Cardiac muscle cell (in vitro differentiated cells and primary cell): ENCODE measurements around the gene ZSCAN30. TPM values are rescaled to one million over a fixed set of nuclear protein-coding genes. Genes with fewer than 3 reads are reported as not detected.
"Not testable (repeated sequence)": the region's sequence is repeated elsewhere in the genome, so short reads cannot be mapped to it uniquely, and the experiment has no call there.

ENCODE experiments used
- DNase-seq, 2 donors: peaks; one replicate each; pipeline versions ENCODE4 v3.0.0 to v3.0.0-alpha.2; 2010 to 2017; ENCODE audit warnings: low read depth in 1 of 2, low spot score in 1 of 2
- H3K27ac ChIP-seq: fragments of 200-600 bp; sonication (generic); 2 replicates; pipeline ENCODE4 v1.5.1; 2016
- H3K27me3 ChIP-seq: fragments of 200-600 bp; sonication (generic); 2 replicates; pipeline ENCODE4 v1.6.0; 2016; ENCODE audit warnings: control low read depth
- H3K36me3 ChIP-seq: fragments of 200-600 bp; sonication (generic); 2 replicates; pipeline ENCODE4 v1.5.1; 2016; ENCODE audit warnings: control low read depth
- H3K4me1 ChIP-seq: fragments of 200-600 bp; sonication (generic); 2 replicates; pipeline ENCODE4 v1.8.1; 2017; ENCODE audit warnings: low read depth, mild to moderate bottlenecking, mixed run types
- H3K4me3 ChIP-seq: fragments of 200-600 bp; sonication (generic); 2 replicates; pipeline ENCODE4 v1.5.1; 2016; ENCODE audit warnings: mild to moderate bottlenecking
- H3K9me3 ChIP-seq: fragments of 200-600 bp; sonication (generic); 2 replicates; pipeline ENCODE4 v1.5.1; 2017; ENCODE audit warnings: low read depth, mild to moderate bottlenecking, control low read depth
- polyA plus RNA-seq: library from polyadenylated mRNA; unstranded; fragments of >200 nt; fragmentation: Nextera tagmentation; extraction: Ambion mirVana; gene quantifications from 2 replicates; pipeline ENCODE4 v1.2.1, GENCODE V29; 2016
- total RNA-seq: library from RNA; depleted of rRNA; stranded (reverse); fragments of >200 nt; gene quantifications from 2 replicates; pipeline ENCODE4 v1.2.3, GENCODE V29; 2016
- TF ChIP-seq, protein P1 (sequence below): IDR thresholded peaks from 2 replicates; pipeline ENCODE4 v1.5.1; 2012; ENCODE audit warnings: low read depth, mild to moderate bottlenecking, low read length

Gene ZSCAN30
- total and polyA plus RNA-seq, 2 experiments from 2014 or later: 19.5 to 29.5 TPM

DNA sequence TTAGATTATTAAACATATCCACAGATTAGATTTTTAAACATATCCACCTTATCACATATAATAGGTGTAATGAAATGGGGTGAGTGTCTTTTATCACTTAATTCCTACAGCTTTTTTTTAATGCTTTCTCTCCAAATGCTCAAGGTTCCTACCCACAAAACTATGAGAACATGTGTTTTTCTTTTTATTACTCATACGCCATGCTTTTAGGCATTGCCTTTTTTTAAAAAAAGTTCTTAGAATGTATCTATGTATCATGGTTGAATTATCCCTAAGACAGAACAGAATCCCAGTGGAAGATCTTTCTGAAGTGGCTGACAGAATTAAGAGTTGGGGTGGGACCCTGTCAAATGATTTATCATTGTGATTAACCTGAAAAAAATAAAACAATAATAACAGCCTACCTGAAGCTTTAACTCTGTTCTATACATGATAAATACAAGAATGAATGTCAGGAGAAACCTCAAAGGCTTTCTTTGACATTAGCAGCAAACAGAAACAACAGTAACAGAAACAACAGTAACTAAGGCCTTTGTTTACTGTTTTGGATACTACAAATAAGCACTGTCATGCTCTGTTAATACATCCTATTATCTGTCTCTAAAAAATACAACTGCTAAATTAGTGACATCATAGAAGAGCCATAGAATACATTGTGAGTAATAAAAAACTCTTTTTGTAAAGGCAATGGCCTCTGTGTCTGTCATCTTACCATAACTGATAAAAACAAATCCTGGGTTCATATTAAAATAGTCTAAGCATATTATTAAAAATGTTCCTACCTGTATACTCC lies 53.3 kb downstream of the ZSCAN30 start:
- DNase-seq: no peak
- TF ChIP-seq, protein P1, sequence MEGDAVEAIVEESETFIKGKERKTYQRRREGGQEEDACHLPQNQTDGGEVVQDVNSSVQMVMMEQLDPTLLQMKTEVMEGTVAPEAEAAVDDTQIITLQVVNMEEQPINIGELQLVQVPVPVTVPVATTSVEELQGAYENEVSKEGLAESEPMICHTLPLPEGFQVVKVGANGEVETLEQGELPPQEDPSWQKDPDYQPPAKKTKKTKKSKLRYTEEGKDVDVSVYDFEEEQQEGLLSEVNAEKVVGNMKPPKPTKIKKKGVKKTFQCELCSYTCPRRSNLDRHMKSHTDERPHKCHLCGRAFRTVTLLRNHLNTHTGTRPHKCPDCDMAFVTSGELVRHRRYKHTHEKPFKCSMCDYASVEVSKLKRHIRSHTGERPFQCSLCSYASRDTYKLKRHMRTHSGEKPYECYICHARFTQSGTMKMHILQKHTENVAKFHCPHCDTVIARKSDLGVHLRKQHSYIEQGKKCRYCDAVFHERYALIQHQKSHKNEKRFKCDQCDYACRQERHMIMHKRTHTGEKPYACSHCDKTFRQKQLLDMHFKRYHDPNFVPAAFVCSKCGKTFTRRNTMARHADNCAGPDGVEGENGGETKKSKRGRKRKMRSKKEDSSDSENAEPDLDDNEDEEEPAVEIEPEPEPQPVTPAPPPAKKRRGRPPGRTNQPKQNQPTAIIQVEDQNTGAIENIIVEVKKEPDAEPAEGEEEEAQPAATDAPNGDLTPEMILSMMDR: no peak
- Histone ChIP-seq H3K27ac (no peak overlapping the region), H3K36me3 (no peaks in the 10 kb centered on the region), H3K4me1 (peaks cover 5% of the 10 kb centered on the region), H3K4me3 (no peak overlapping the region), H3K9me3 (no peaks in the 10 kb centered on the region), H3K27me3 (no peaks in the 10 kb centered on the region)

DNA sequence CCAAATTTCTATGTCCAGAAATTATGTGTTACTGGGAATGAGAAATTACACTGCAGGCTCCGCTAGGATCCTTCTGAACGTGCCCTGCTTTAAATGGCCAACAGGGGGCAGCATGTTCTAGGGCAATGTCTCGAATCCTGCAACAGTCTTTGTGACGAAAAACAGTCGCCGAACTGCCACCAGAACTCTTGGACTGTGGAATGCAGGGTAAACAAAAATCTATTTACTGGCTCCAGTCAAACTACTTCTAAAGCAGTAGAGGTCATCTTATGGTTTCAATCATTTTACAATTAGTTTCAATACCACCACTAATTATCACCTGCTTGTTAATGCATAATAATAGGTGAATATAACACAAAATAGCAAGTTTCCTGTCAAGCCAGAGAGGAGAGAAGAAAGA lies 59.0 kb downstream of the ZSCAN30 start:
- H3K27me3 ChIP-seq: no peaks in the 10 kb centered on the region
- H3K4me1 ChIP-seq: peaks cover 4% of the 10 kb centered on the region
- no peaks in the 10 kb centered on the region for H3K9me3 ChIP-seq
- TF ChIP-seq, protein P1: peak; percentile 91
- peak; percentile 82 to 92 for DNase-seq
- H3K27ac ChIP-seq: peak overlapping the region; percentile 42
- H3K36me3 ChIP-seq: no peaks in the 10 kb centered on the region
- H3K4me3 ChIP-seq: peak overlapping the region; percentile 12

DNA sequence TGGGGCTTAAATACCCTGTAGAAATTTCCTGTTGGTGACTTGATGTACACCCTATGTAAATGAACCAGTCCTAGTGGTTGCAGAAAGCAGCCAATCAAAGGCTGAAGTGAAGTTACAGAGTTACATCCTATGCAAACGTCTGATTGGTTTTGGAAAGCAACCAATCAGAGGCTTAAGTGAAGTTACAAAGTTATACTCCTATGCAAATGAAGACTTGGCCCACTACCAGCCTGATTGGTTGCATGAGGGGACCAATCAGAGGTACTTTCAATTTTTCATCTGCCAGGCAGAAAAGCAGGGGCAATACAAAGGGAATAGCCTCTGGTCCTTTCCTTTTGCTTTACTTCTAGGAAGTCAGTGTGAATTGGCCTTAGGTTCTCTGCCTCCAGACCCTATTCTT lies 62.8 kb downstream of the ZSCAN30 start:
- Histone ChIP-seq H3K9me3 (no peaks in the 10 kb centered on the region), H3K27me3 (no peaks in the 10 kb centered on the region), H3K27ac (no peak overlapping the region), H3K4me1 (peaks cover 4% of the 10 kb centered on the region), H3K36me3 (no peaks in the 10 kb centered on the region), H3K4me3 (no peak overlapping the region)
- TF ChIP-seq, protein P1: no peak
- no peak for DNase-seq

DNA sequence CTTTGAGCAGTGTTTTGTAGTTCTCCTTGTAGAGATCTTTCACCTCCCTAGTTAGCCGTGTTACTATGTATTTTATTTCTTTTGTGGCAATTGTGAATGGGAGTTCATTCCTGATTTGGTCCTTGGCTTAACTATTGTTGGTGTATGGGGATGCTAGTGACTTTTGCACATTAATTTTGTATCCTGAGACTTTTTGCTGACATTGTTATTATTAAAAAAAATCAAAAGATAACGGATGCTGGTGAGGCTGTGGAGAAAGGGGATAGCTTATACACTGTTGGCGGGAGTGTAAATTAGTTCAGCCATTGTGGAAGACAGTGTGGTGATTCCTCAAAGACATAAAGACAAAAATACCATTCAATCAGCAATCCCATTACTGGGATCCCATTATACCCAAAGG lies 66.2 kb downstream of the ZSCAN30 start:
- Histone ChIP-seq H3K36me3 (no peaks in the 10 kb centered on the region), H3K27me3 (no peaks in the 10 kb centered on the region), H3K4me1 (no peaks in the 10 kb centered on the region), H3K4me3 (no peak overlapping the region), H3K27ac (no peak overlapping the region), H3K9me3 (no peaks in the 10 kb centered on the region)
- TF ChIP-seq, protein P1: no peak
- DNase-seq: no peak

DNA sequence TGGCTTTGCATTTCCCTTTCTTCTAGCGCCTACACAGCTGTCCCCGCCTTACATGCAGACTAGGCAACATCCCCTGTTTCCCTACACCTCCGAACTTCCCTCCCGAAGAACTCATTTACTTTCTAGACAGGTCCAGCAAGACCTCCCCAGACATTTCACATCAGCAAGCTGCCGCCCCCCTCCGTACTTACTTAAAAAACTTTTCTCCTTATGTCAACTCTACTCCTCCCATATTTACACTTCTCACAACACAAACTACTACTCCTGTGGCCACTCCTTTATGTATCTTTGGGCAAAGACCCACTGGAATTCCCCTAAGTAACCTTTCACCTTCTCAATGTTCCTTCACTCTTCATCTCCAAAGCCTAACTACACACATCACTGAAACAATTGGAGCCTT lies 69.6 kb downstream of the ZSCAN30 start:
- Histone ChIP-seq H3K4me1 (no peaks in the 10 kb centered on the region), H3K4me3 (no peak overlapping the region), H3K36me3 (no peaks in the 10 kb centered on the region), H3K27ac (no peak overlapping the region), H3K27me3 (no peaks in the 10 kb centered on the region), H3K9me3 (no peaks in the 10 kb centered on the region)
- DNase-seq: no peak
- TF ChIP-seq, protein P1: no peak

DNA sequence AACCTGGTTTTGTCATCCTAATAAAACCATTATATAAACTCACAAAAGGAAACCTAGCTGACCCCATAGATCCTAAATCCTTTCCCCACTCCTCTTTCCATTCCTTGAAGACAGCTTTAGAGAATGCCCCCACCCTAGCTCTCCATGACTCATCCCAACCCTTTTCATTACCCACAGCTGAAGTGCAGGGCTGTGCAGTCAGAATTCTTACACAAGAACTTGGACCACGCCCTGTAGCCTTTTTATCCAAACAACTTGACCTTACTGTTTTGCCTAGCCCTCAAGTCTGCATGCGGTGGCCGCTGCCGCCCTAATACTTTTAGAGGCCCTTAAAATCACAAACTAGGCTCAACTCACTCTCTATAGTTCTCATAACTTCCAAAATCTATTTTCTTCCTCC lies 70.7 kb downstream of the ZSCAN30 start:
- H3K4me1 ChIP-seq: not testable (repeated sequence)

DNA sequence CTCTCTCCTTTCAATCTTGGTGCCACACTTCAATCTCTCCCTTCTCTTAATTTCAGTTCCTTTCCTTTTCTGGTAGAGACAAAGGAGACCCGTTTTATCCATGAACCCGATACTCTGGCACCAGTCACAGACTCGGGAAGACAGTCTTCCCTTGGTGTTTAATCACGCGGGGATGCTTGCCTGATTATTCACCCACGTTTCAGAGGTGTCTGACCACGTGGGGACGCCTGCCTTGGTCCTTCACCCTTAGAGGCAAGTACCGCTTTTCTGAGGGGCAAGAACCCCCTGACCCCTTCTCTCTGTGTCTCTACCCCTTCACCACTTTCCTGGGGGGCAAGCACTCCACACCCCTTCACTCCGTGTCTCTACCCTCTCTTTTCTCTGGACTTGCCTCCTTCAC lies 73.4 kb downstream of the ZSCAN30 start:
- H3K9me3 ChIP-seq, H3K36me3 ChIP-seq, H3K27ac ChIP-seq, H3K4me1 ChIP-seq, DNase-seq, H3K4me3 ChIP-seq, H3K27me3 ChIP-seq: not testable (repeated sequence)

More for the DNA sequence above, 70.7 kb downstream of the ZSCAN30 start:
- DNase-seq, H3K9me3 ChIP-seq, H3K36me3 ChIP-seq, H3K4me3 ChIP-seq, H3K27ac ChIP-seq, H3K27me3 ChIP-seq: not testable (repeated sequence)
